GM21717 (cell line): ENCODE results near the gene NTRK3.
A peak's percentile ranks its signal among the peaks of the same experiment; 100 is the strongest.

Experiments used
- ATAC-seq: cut with Tn5 transposase; IDR thresholded peaks from one replicate; pipeline ENCODE4 v1.9.1; 2021; ENCODE audit warnings: mild to moderate bottlenecking, moderate library complexity; ENCODE audit not compliant: unreplicated experiment

NTRK3 gene

GRCh38 chr15:88187195-88187594 lies 69.3 kb downstream of the NTRK3 start:
- ATAC-seq = no peak

- no peak for ATAC-seq
These were observed 71.0 kb downstream of the NTRK3 start for GRCh38 chr15:88185584-88185983.

GRCh38 chr15:88181613-88182012 lies 74.9 kb downstream of the NTRK3 start:
- no peak for ATAC-seq

- peak; percentile 89 for ATAC-seq
These were observed 77.0 kb downstream of the NTRK3 start for GRCh38 chr15:88179562-88179961.

- ATAC-seq = no peak
These were observed 77.9 kb downstream of the NTRK3 start for GRCh38 chr15:88178631-88179030.

- no peak for ATAC-seq
These were observed 79.1 kb downstream of the NTRK3 start for GRCh38 chr15:88177451-88177850.

GRCh38 chr15:88174571-88174970 lies 82.0 kb downstream of the NTRK3 start:
- ATAC-seq = no peak

- no peak for ATAC-seq
These were observed 90.2 kb downstream of the NTRK3 start for GRCh38 chr15:88166082-88166993.

GRCh38 chr15:88161636-88162035 lies 94.9 kb downstream of the NTRK3 start:
- no peak for ATAC-seq

- ATAC-seq = no peak
These were observed 101.2 kb downstream of the NTRK3 start for GRCh38 chr15:88155310-88155709.

- ATAC-seq = no peak
These were observed 103.9 kb downstream of the NTRK3 start for GRCh38 chr15:88152672-88153071.

GRCh38 chr15:88147760-88148159 lies 108.8 kb downstream of the NTRK3 start:
- no peak for ATAC-seq

GRCh38 chr15:88144921-88145653 lies 111.5 kb downstream of the NTRK3 start:
- ATAC-seq = no peak

GRCh38 chr15:88142121-88142520 lies 114.4 kb downstream of the NTRK3 start:
- ATAC-seq = no peak

GRCh38 chr15:88141269-88141889 lies 115.2 kb downstream of the NTRK3 start:
- no peak for ATAC-seq

- ATAC-seq = no peak
These were observed 116.1 kb downstream of the NTRK3 start for GRCh38 chr15:88140398-88140797.

GRCh38 chr15:88139936-88140335 lies 116.6 kb downstream of the NTRK3 start:
- no peak for ATAC-seq

GRCh38 chr15:88133795-88134194 lies 122.7 kb downstream of the NTRK3 start:
- no peak for ATAC-seq

GRCh38 chr15:88132499-88132898 lies 124.0 kb downstream of the NTRK3 start:
- ATAC-seq = no peak

GRCh38 chr15:88131937-88132336 lies 124.6 kb downstream of the NTRK3 start:
- no peak for ATAC-seq

GRCh38 chr15:88127432-88127790 lies 129.1 kb downstream of the NTRK3 start:
- ATAC-seq = no peak
